GM18868 (cell line): Measurements from ENCODE around the gene ZBTB24.
A peak's percentile ranks its signal among the peaks of the same experiment; 100 is the strongest.
"Not testable (repeated sequence)": the region's sequence is repeated elsewhere in the genome, so short reads cannot be mapped to it uniquely, and the experiment has no call there.

ENCODE experiments used
- ATAC-seq: cut with Tn5 transposase; IDR thresholded peaks from one replicate; pipeline ENCODE4 v1.9.1; 2021; ENCODE audit warnings: mild to moderate bottlenecking, moderate library complexity; ENCODE audit not compliant: unreplicated experiment

ZBTB24 gene

GRCh38 chr6:109482905-109483734 is at the start of gene ZBTB24:
TSS of gene ZBTB24 (minus strand) at chr6:109483219. CDS start at chr6:109482026, 1,193 bp downstream.
- ATAC-seq: peak; percentile 94

GRCh38 chr6:109531446-109531845 is 48.4 kb upstream of the ZBTB24 start:
- ATAC-seq: no peak

- no peak for ATAC-seq
Measured at GRCh38 chr6:109527989-109528388, 45.0 kb upstream of the ZBTB24 start.

GRCh38 chr6:109526905-109527628 is 44.0 kb upstream of the ZBTB24 start:
- ATAC-seq: peak; percentile 71

GRCh38 chr6:109524129-109524528 is 41.1 kb upstream of the ZBTB24 start:
- ATAC-seq: no peak

GRCh38 chr6:109523478-109523877 is 40.5 kb upstream of the ZBTB24 start:
- no peak for ATAC-seq

- ATAC-seq: no peak
Measured at GRCh38 chr6:109521080-109521479, 38.1 kb upstream of the ZBTB24 start.

- not testable (repeated sequence) for ATAC-seq
Measured at GRCh38 chr6:109519647-109520046, 36.6 kb upstream of the ZBTB24 start.

GRCh38 chr6:109516929-109517328 is 33.9 kb upstream of the ZBTB24 start:
- ATAC-seq: no peak

- ATAC-seq: no peak
Measured at GRCh38 chr6:109515781-109516409, 32.9 kb upstream of the ZBTB24 start.

GRCh38 chr6:109514946-109515345 is 31.9 kb upstream of the ZBTB24 start:
- ATAC-seq: no peak

- no peak for ATAC-seq
Measured at GRCh38 chr6:109513571-109514071, 30.6 kb upstream of the ZBTB24 start.

- no peak for ATAC-seq
Measured at GRCh38 chr6:109512271-109512817, 29.3 kb upstream of the ZBTB24 start.

- no peak for ATAC-seq
Measured at GRCh38 chr6:109511832-109512231, 28.8 kb upstream of the ZBTB24 start.

- ATAC-seq: no peak
Measured at GRCh38 chr6:109510358-109510757, 27.3 kb upstream of the ZBTB24 start.

GRCh38 chr6:109508166-109508860 is 25.3 kb upstream of the ZBTB24 start:
- ATAC-seq: no peak

GRCh38 chr6:109507490-109508072 is 24.6 kb upstream of the ZBTB24 start:
- ATAC-seq: no peak

GRCh38 chr6:109506841-109507240 is 23.8 kb upstream of the ZBTB24 start:
- ATAC-seq: no peak

- no peak for ATAC-seq
Measured at GRCh38 chr6:109506314-109506713, 23.3 kb upstream of the ZBTB24 start.
